ENCODE results near the gene RSPH1.

Gene RSPH1

GRCh38 chr21:42448686-42449085 is 47.3 kb downstream of the RSPH1 start:
- Histone ChIP-seq H3K4me3 (ENCODE audit: low read depth, low read length) (no peak overlapping the region), H3K27me3 (ENCODE audit: insufficient read depth, low read length) (no peaks in the 10 kb centered on the region), H2AFZ (ENCODE audit: insufficient read depth, low read length, poor library complexity) (no peak overlapping the region), H3K36me3 (ENCODE audit: control insufficient read depth in 1 of 2, insufficient read depth in 2 of 2, low read length in 2 of 2) (no peaks in the 10 kb centered on the region), H4K91ac (ENCODE audit: low read depth, low read length) (no peak overlapping the region), H3K4me1 (ENCODE audit: control insufficient read depth in 1 of 2, insufficient read depth in 2 of 2, low read length in 2 of 2) (peaks cover 0 to 2% of the 10 kb centered on the region in 2 experiments), H3K4me2 (ENCODE audit: low read length) (no peak overlapping the region), H3K23ac (ENCODE audit: low read length) (no peak overlapping the region), H2BK5ac (ENCODE audit: low read depth, low read length, poor library complexity) (no peak overlapping the region), H4K8ac (ENCODE audit: low read depth, low read length) (no peak overlapping the region), H3K9me3 (ENCODE audit: insufficient read depth, low read depth, low read length) (peaks cover 3% of the 10 kb centered on the region), H3K18ac (ENCODE audit: low read length) (no peak overlapping the region), H3K79me2 (ENCODE audit: control insufficient read depth, insufficient read depth, low read length, poor library complexity) (no peaks in the 10 kb centered on the region), H2BK120ac (ENCODE audit: insufficient read depth, low read length, poor library complexity) (no peak overlapping the region), H3K9ac (ENCODE audit: low read length) (no peak overlapping the region), H3K79me1 (ENCODE audit: low read length) (no peaks in the 10 kb centered on the region), H4K12ac (ENCODE audit: low read depth, low read length) (no peak overlapping the region), H3K27ac (ENCODE audit: low read depth, low read length) (no peak overlapping the region), H3K4ac (ENCODE audit: low read depth, low read length) (no peak overlapping the region), H2BK12ac (ENCODE audit: low read length) (no peak overlapping the region), H3K14ac (ENCODE audit: low read length) (no peak overlapping the region), H2AK5ac (ENCODE audit: low read length) (no peak overlapping the region)
- DNase-seq, result no peak
- no CpG with 5 or more reads among the region's 3 CpGs for WGBS (ENCODE audit: extremely low coverage, insufficient coverage, insufficient read length)

DNA sequence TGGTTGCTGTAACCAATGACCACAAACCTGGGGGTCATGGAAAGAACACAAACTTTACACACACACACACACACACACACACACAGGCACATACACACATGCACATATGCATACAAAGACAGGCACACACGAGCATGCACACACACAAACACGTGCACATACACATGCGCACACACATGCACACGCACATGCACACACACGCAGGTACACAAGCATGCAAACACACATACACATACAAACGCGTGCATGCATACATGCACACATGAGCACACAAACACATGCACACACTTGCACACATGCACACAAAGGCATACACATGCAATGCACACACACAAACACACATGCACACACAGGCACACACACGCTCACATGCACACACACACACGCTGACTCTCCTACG is 48.3 kb downstream of the RSPH1 start:
- Histone ChIP-seq H3K27me3 (ENCODE audit: insufficient read depth, low read length) (no peaks in the 10 kb centered on the region), H3K14ac (ENCODE audit: low read length) (no peak overlapping the region), H3K4me3 (ENCODE audit: low read depth, low read length) (no peak overlapping the region), H3K23ac (ENCODE audit: low read length) (no peak overlapping the region), H2AK5ac (ENCODE audit: low read length) (no peak overlapping the region), H4K8ac (ENCODE audit: low read depth, low read length) (no peak overlapping the region), H4K12ac (ENCODE audit: low read depth, low read length) (no peak overlapping the region), H2AFZ (ENCODE audit: insufficient read depth, low read length, poor library complexity) (no peak overlapping the region), H3K27ac (ENCODE audit: low read depth, low read length) (no peak overlapping the region), H3K4me1 (ENCODE audit: control insufficient read depth in 1 of 2, insufficient read depth in 2 of 2, low read length in 2 of 2) (peaks cover 0 to 2% of the 10 kb centered on the region in 2 experiments), H3K36me3 (ENCODE audit: control insufficient read depth in 1 of 2, insufficient read depth in 2 of 2, low read length in 2 of 2) (no peaks in the 10 kb centered on the region), H4K91ac (ENCODE audit: low read depth, low read length) (no peak overlapping the region), H3K4me2 (ENCODE audit: low read length) (no peak overlapping the region), H3K79me2 (ENCODE audit: control insufficient read depth, insufficient read depth, low read length, poor library complexity) (no peaks in the 10 kb centered on the region), H2BK12ac (ENCODE audit: low read length) (no peak overlapping the region), H3K18ac (ENCODE audit: low read length) (no peak overlapping the region), H2BK5ac (ENCODE audit: low read depth, low read length, poor library complexity) (no peak overlapping the region), H3K9ac (ENCODE audit: low read length) (no peak overlapping the region), H3K79me1 (ENCODE audit: low read length) (no peaks in the 10 kb centered on the region), H3K9me3 (ENCODE audit: insufficient read depth, low read depth, low read length) (peaks cover 3% of the 10 kb centered on the region), H2BK120ac (ENCODE audit: insufficient read depth, low read length, poor library complexity) (no peak overlapping the region), H3K4ac (ENCODE audit: low read depth, low read length) (no peak overlapping the region)
- no CpG with 5 or more reads among the region's 10 CpGs for whole genome bisulfite sequencing (ENCODE audit: extremely low coverage, insufficient coverage, insufficient read length)
- no peak for DNase-seq

GRCh38 chr21:42447182-42447581 is 48.8 kb downstream of the RSPH1 start:
- Histone ChIP-seq H3K36me3 (ENCODE audit: control insufficient read depth in 1 of 2, insufficient read depth in 2 of 2, low read length in 2 of 2) (no peaks in the 10 kb centered on the region), H3K18ac (ENCODE audit: low read length) (no peak overlapping the region), H3K4me1 (ENCODE audit: control insufficient read depth in 1 of 2, insufficient read depth in 2 of 2, low read length in 2 of 2) (peaks cover 0 to 2% of the 10 kb centered on the region in 2 experiments), H2BK120ac (ENCODE audit: insufficient read depth, low read length, poor library complexity) (no peak overlapping the region), H3K27ac (ENCODE audit: low read depth, low read length) (no peak overlapping the region), H4K8ac (ENCODE audit: low read depth, low read length) (no peak overlapping the region), H3K79me1 (ENCODE audit: low read length) (no peaks in the 10 kb centered on the region), H2AK5ac (ENCODE audit: low read length) (no peak overlapping the region), H3K14ac (ENCODE audit: low read length) (no peak overlapping the region), H3K27me3 (ENCODE audit: insufficient read depth, low read length) (no peaks in the 10 kb centered on the region), H2AFZ (ENCODE audit: insufficient read depth, low read length, poor library complexity) (no peak overlapping the region), H3K4me2 (ENCODE audit: low read length) (no peak overlapping the region), H3K9ac (ENCODE audit: low read length) (no peak overlapping the region), H4K12ac (ENCODE audit: low read depth, low read length) (no peak overlapping the region), H4K91ac (ENCODE audit: low read depth, low read length) (no peak overlapping the region), H3K23ac (ENCODE audit: low read length) (no peak overlapping the region), H3K79me2 (ENCODE audit: control insufficient read depth, insufficient read depth, low read length, poor library complexity) (no peaks in the 10 kb centered on the region), H3K4ac (ENCODE audit: low read depth, low read length) (no peak overlapping the region), H3K9me3 (ENCODE audit: insufficient read depth, low read depth, low read length) (peaks cover 3% of the 10 kb centered on the region), H3K4me3 (ENCODE audit: low read depth, low read length) (no peak overlapping the region), H2BK12ac (ENCODE audit: low read length) (no peak overlapping the region), H2BK5ac (ENCODE audit: low read depth, low read length, poor library complexity) (no peak overlapping the region)
- WGBS (ENCODE audit: extremely low coverage, insufficient coverage, insufficient read length), result no CpG with 5 or more reads among the region's 14 CpGs
- no peak for DNase-seq

GRCh38 chr21:42446531-42446930 is 49.5 kb downstream of the RSPH1 start:
- no CpG with 5 or more reads among the region's 4 CpGs for WGBS (ENCODE audit: extremely low coverage, insufficient coverage, insufficient read length)
- no peak overlapping the region for H2BK12ac ChIP-seq (ENCODE audit: low read length)
- no peak overlapping the region for H2BK120ac ChIP-seq (ENCODE audit: insufficient read depth, low read length, poor library complexity)
- no peak overlapping the region for H3K4me2 ChIP-seq (ENCODE audit: low read length)
- no peak overlapping the region for H3K27ac ChIP-seq (ENCODE audit: low read depth, low read length)
- H3K27me3 ChIP-seq (ENCODE audit: insufficient read depth, low read length), result no peaks in the 10 kb centered on the region
- H2AFZ ChIP-seq (ENCODE audit: insufficient read depth, low read length, poor library complexity), result no peak overlapping the region
- no peak overlapping the region for H3K4ac ChIP-seq (ENCODE audit: low read depth, low read length)
- H4K12ac ChIP-seq (ENCODE audit: low read depth, low read length), result no peak overlapping the region
- H3K36me3 ChIP-seq (ENCODE audit: control insufficient read depth in 1 of 2, insufficient read depth in 2 of 2, low read length in 2 of 2), result no peaks in the 10 kb centered on the region
- H3K18ac ChIP-seq (ENCODE audit: low read length), result no peak overlapping the region
- no peak overlapping the region for H2AK5ac ChIP-seq (ENCODE audit: low read length)
- H3K79me1 ChIP-seq (ENCODE audit: low read length), result no peaks in the 10 kb centered on the region
- H3K4me1 ChIP-seq (ENCODE audit: control insufficient read depth in 1 of 2, insufficient read depth in 2 of 2, low read length in 2 of 2), result peaks cover 0 to 2% of the 10 kb centered on the region in 2 experiments
- no peak overlapping the region for H3K4me3 ChIP-seq (ENCODE audit: low read depth, low read length)
- DNase-seq, result no peak
- no peak overlapping the region for H2BK5ac ChIP-seq (ENCODE audit: low read depth, low read length, poor library complexity)
- H4K8ac ChIP-seq (ENCODE audit: low read depth, low read length), result no peak overlapping the region
- H3K9ac ChIP-seq (ENCODE audit: low read length), result no peak overlapping the region
- peaks cover 3% of the 10 kb centered on the region for H3K9me3 ChIP-seq (ENCODE audit: insufficient read depth, low read depth, low read length)
- no peak overlapping the region for H3K14ac ChIP-seq (ENCODE audit: low read length)
- no peak overlapping the region for H4K91ac ChIP-seq (ENCODE audit: low read depth, low read length)
- H3K23ac ChIP-seq (ENCODE audit: low read length), result no peak overlapping the region
- no peaks in the 10 kb centered on the region for H3K79me2 ChIP-seq (ENCODE audit: control insufficient read depth, insufficient read depth, low read length, poor library complexity)

Data from trophoblast cell (in vitro differentiated cells and primary cell).